HCT116 (cell line): Measurements from ENCODE around the gene CDKL4. TPM values are rescaled to one million over a fixed set of nuclear protein-coding genes. Genes with fewer than 3 reads are reported as not detected.

ENCODE experiments used
- ATAC-seq: fragments of 200-7000 bp; cut with Tn5 transposase; 2 replicates; pipeline ENCODE4 v1.9.1; 2020; ENCODE audit warnings: mild to moderate bottlenecking, moderate library complexity
- BruUV-seq: library from RNA; stranded (reverse); fragments of 400-500 nt; replicated peaks from 2 replicates; lab custom pipeline; 2021; lab: Mats Ljungman, UMichigan
- CTCF ChIA-PET: fragments of 300-600 bp; sonication (Branson Sonifier 250); formaldehyde crosslinking; loops from one replicate; lab custom pipeline; 2021; ENCODE audit warnings: antibody characterized with exemption; lab: Charles Lee
- POLR2A ChIA-PET: fragments of 300-600, 350-600 bp; sonication (Branson Sonifier 250); formaldehyde crosslinking; loops from one replicate; lab custom pipeline; 2021; ENCODE audit warnings: antibody characterized with exemption; lab: Charles Lee
- RAD21 ChIA-PET, 2 experiments: fragments of 300-600 bp; sonication (Branson Sonifier 250); formaldehyde crosslinking; loops; one replicate each; lab custom pipeline; 2023; ENCODE audit warnings: low total read pairs in 2 of 2; ENCODE audit not compliant: uncharacterized antibody in 2 of 2, unreplicated experiment in 2 of 2, low non-redundant PET in 1 of 2; lab: Charles Lee
- DNase-seq: peaks from one replicate; pipeline ENCODE4 v3.0.0-alpha.2; 2010; ENCODE audit warnings: low read depth, low spot score
- H2AFZ ChIP-seq: fragments of 200-600 bp; shearing (Covaris generic), sonication (generic); 2 replicates; pipeline ENCODE4 v1.6.1; 2017; ENCODE audit warnings: low read depth, mixed run types, mixed read lengths, antibody characterized with exemption, low read length; ENCODE audit not compliant: poor library complexity, severe bottlenecking
- H3K27ac ChIP-seq: 2 replicates; pipeline ENCODE4 v1.5.1; 2012; ENCODE audit warnings: low read depth, low read length
- H3K27me3 ChIP-seq: fragments of 200-600 bp; sonication (generic); 2 replicates; pipeline ENCODE4 v1.6.1; 2016; ENCODE audit warnings: mixed run types, low read length, mixed read lengths; ENCODE audit not compliant: insufficient read depth
- H3K36me3 ChIP-seq, 2 experiments: fragments of 200-500 bp in 1 of 2; fragments of 200-600 bp in 1 of 2; sonication (Bioruptor generic) in 1 of 2; sonication (generic) in 1 of 2; 2 replicates each; pipeline versions ENCODE4 v1.5.1 to v1.6.1; 2014 to 2016; ENCODE audit warnings: low read length in 2 of 2, inconsistent platforms in 1 of 2, mixed read lengths in 1 of 2, mixed run types in 1 of 2; ENCODE audit not compliant: insufficient read depth in 2 of 2, control insufficient read depth in 1 of 2
- H3K4me1 ChIP-seq, 2 experiments: fragments of 200-600 bp in 1 of 2; sonication (generic) in 1 of 2; 2 replicates each; pipeline versions ENCODE4 v1.5.1 to v1.6.1; 2012 to 2017; ENCODE audit warnings: low read length in 2 of 2, inconsistent platforms in 1 of 2, mild to moderate bottlenecking in 1 of 2, mixed read lengths in 1 of 2, mixed run types in 1 of 2, moderate library complexity in 1 of 2; ENCODE audit not compliant: insufficient read depth in 2 of 2, control insufficient read depth in 1 of 2
- H3K4me2 ChIP-seq: fragments of 200-600 bp; sonication (generic); 2 replicates; pipeline ENCODE4 v1.6.1; 2017; ENCODE audit warnings: mixed run types, low read length, mixed read lengths
- H3K4me3 ChIP-seq, 2 experiments: fragments of 200-600 bp in 1 of 2; sonication (generic) in 1 of 2; replicated peaks in 1 of 2; 2 replicates each; pipeline ENCODE4 v1.5.1; 2011 to 2016; ENCODE audit warnings: low read length in 2 of 2, control low read depth in 1 of 2, low read depth in 1 of 2, mild to moderate bottlenecking in 1 of 2, mixed read lengths in 1 of 2, mixed run types in 1 of 2
- H3K79me2 ChIP-seq: fragments of 200-600 bp; sonication (generic); 2 replicates; pipeline ENCODE4 v1.6.1; 2017; ENCODE audit warnings: mild to moderate bottlenecking, mixed run types, low read length, moderate library complexity, mixed read lengths; ENCODE audit not compliant: insufficient read depth
- H3K9ac ChIP-seq: fragments of 200-600 bp; sonication (generic); 2 replicates; pipeline ENCODE4 v1.6.1; 2016; ENCODE audit warnings: low read length, mixed read lengths
- H3K9me2 ChIP-seq: fragments of 200-600 bp; sonication (generic), shearing (Covaris generic); 2 replicates; pipeline ENCODE4 v1.6.1; 2017; ENCODE audit warnings: mixed run types, mild to moderate bottlenecking, moderate library complexity; ENCODE audit not compliant: insufficient read depth
- H3K9me3 ChIP-seq, 2 experiments: fragments of 200-500 bp in 1 of 2; fragments of 200-600 bp in 1 of 2; sonication (Bioruptor generic) in 1 of 2; sonication (generic) in 1 of 2; 2 replicates each; pipeline ENCODE4 v1.6.1; 2014 to 2017; ENCODE audit warnings: low read length in 2 of 2, mixed read lengths in 2 of 2, inconsistent platforms in 1 of 2, low read depth in 1 of 2, mild to moderate bottlenecking in 1 of 2, mixed run types in 1 of 2, moderate library complexity in 1 of 2; ENCODE audit not compliant: control insufficient read depth in 1 of 2, insufficient read depth in 1 of 2
- H4K20me1 ChIP-seq: fragments of 200-600 bp; sonication (generic), shearing (Covaris generic); 2 replicates; pipeline ENCODE4 v1.6.1; 2017; ENCODE audit warnings: mixed run types, mild to moderate bottlenecking, moderate library complexity; ENCODE audit not compliant: insufficient read depth
- ATF3 ChIP-seq: IDR thresholded peaks from 2 replicates; pipeline ENCODE4 v1.6.1; 2012
- CBX3 ChIP-seq: IDR thresholded peaks from 2 replicates; pipeline ENCODE4 v1.6.1; 2012; ENCODE audit warnings: low read depth
- CTCF ChIP-seq, 3 experiments: fragments of 200-600 bp in 1 of 3; sonication (generic) in 1 of 3; IDR thresholded peaks in 2 of 3; conservative IDR thresholded peaks in 1 of 3; 2 replicates each; pipeline ENCODE4 v1.5.1; 2012 to 2017; ENCODE audit warnings: low read depth in 2 of 3, low read length in 2 of 3, antibody characterized with exemption in 1 of 3, borderline replicate concordance in 1 of 3, control low read depth in 1 of 3, mild to moderate bottlenecking in 1 of 3, mixed read lengths in 1 of 3, mixed run types in 1 of 3, moderate library complexity in 1 of 3; ENCODE audit not compliant: insufficient read depth in 1 of 3
- EZH2 ChIP-seq: fragments of 200-600 bp; sonication (generic); IDR thresholded peaks from 2 replicates; pipeline ENCODE4 v1.6.1; 2017; ENCODE audit warnings: antibody characterized with exemption, mixed run types
- JUND ChIP-seq: IDR thresholded peaks from 2 replicates; pipeline ENCODE4 v1.6.1; 2012
- MAX ChIP-seq: IDR thresholded peaks from 2 replicates; pipeline ENCODE4 v1.6.1; 2012
- POLR2AphosphoS5 ChIP-seq: IDR thresholded peaks from 2 replicates; pipeline ENCODE4 v1.6.1; 2011; ENCODE audit warnings: mild to moderate bottlenecking, low read depth, low read length, moderate library complexity
- RAD21 ChIP-seq: IDR thresholded peaks from 2 replicates; pipeline ENCODE4 v1.6.1; 2012; ENCODE audit warnings: low read depth, mild to moderate bottlenecking
- SP1 ChIP-seq: IDR thresholded peaks from 2 replicates; pipeline ENCODE4 v1.6.1; 2012; ENCODE audit warnings: low read depth
- SRF ChIP-seq: IDR thresholded peaks from 2 replicates; pipeline ENCODE4 v1.6.1; 2012; ENCODE audit warnings: low read depth
- ZBTB33 ChIP-seq: IDR thresholded peaks from 2 replicates; pipeline ENCODE4 v1.6.1; 2011; ENCODE audit warnings: mild to moderate bottlenecking, low read length, moderate library complexity; ENCODE audit not compliant: insufficient replicate concordance; ENCODE audit errors: extremely low read depth
- ZNF274 ChIP-seq: fragments of 200-500 bp; sonication (Bioruptor generic); IDR thresholded peaks from 2 replicates; pipeline ENCODE4 v1.6.1; 2014; ENCODE audit warnings: mild to moderate bottlenecking, low read depth, low read length, inconsistent platforms
- intact Hi-C: fragments of 100-400 bp; cut with micrococcal nuclease; formaldehyde crosslinking; loops from 2 replicates; pipeline ENCODE4 v1.10.0; 2022
- total RNA-seq: library from RNA; stranded (reverse); gene quantifications from one replicate; pipeline ENCODE4 v1.2.1, GENCODE V29; 2021; ENCODE audit not compliant: unreplicated experiment

The CDKL4 gene
- total RNA-seq, 1 experiment from 2014 or later: 0.27 TPM

- no peak overlapping the region for H3K4me2 ChIP-seq
- ATAC-seq (no peak), DNase-seq (no peak)
- H4K20me1 ChIP-seq: no peaks in the 10 kb centered on the region
- no peak overlapping the region for H3K4me3 ChIP-seq
- no peak overlapping the region for H2AFZ ChIP-seq
- no peak overlapping the region for H3K27ac ChIP-seq
- no peaks in the 10 kb centered on the region for H3K4me1 ChIP-seq
- no TSS peak for BruUV-seq
- no peak overlapping the region for H3K9ac ChIP-seq
- no peak for TF ChIP-seq ATF3
- no peak for TF ChIP-seq JUND
- TF ChIP-seq POLR2AphosphoS5: no peak
- no peak for TF ChIP-seq EZH2
- no peak for TF ChIP-seq ZBTB33
- TF ChIP-seq CTCF (IDR thresholded peaks at IDR 0.05 in 2 of 3, conservative IDR thresholded peaks at IDR 0.05 in 1 of 3; ENCODE audit: borderline replicate concordance in 1 of 3, insufficient read depth in 1 of 3, low read depth in 2 of 3, low read length in 2 of 3): no peak
- no peak for TF ChIP-seq SRF
- TF ChIP-seq MAX: no peak
- TF ChIP-seq ZNF274: no peak
- no peak for TF ChIP-seq CBX3
- TF ChIP-seq RAD21: no peak
- no peak for TF ChIP-seq SP1
- intact Hi-C loops: no loop called here
- H3K9me2 ChIP-seq: no peaks in the 10 kb centered on the region
- POLR2A ChIA-PET: no interaction called here
- no peaks in the 10 kb centered on the region for H3K9me3 ChIP-seq
- H3K79me2 ChIP-seq: no peaks in the 10 kb centered on the region
- RAD21 ChIA-PET: no interaction called here
- CTCF ChIA-PET: interaction anchor here (1.1 kb wide), 1 partner anchor 17 kb away, joined by 3 read pairs; no protein-coding TSS in a partner anchor
- no peaks in the 10 kb centered on the region for H3K36me3 ChIP-seq
- no peaks in the 10 kb centered on the region for H3K27me3 ChIP-seq
Measured at GRCh38 chr2:39210846-39211245, 32.9 kb downstream of the CDKL4 start.
